Gastrocnemius medialis (tissue), 4 donors: ENCODE data around the gene CPEB1.
"Not testable (repeated sequence)": the region's sequence is repeated elsewhere in the genome, so short reads cannot be mapped to it uniquely, and the experiment has no call there.

ENCODE experiments used
- CTCF ChIP-seq, 5 experiments: fragments of 450-650 bp in 3 of 5; fragments of 200-600 bp in 2 of 5; sonication (generic) in 2 of 5; IDR thresholded peaks in 4 of 5; conservative IDR thresholded peaks in 1 of 5; 1 replicate in 4 of 5; 2 replicates in 1 of 5; pipeline ENCODE4 v1.5.1; 2016 to 2019; ENCODE audit warnings: antibody characterized with exemption in 5 of 5, mild to moderate bottlenecking in 3 of 5, moderate library complexity in 3 of 5
- POLR2A ChIP-seq, 2 donors: fragments of 450-650 bp; IDR thresholded peaks; one replicate each; pipeline ENCODE4 v1.6.1; 2017; ENCODE audit warnings: antibody characterized with exemption in 2 of 2, mild to moderate bottlenecking in 2 of 2, moderate library complexity in 2 of 2

DNA sequence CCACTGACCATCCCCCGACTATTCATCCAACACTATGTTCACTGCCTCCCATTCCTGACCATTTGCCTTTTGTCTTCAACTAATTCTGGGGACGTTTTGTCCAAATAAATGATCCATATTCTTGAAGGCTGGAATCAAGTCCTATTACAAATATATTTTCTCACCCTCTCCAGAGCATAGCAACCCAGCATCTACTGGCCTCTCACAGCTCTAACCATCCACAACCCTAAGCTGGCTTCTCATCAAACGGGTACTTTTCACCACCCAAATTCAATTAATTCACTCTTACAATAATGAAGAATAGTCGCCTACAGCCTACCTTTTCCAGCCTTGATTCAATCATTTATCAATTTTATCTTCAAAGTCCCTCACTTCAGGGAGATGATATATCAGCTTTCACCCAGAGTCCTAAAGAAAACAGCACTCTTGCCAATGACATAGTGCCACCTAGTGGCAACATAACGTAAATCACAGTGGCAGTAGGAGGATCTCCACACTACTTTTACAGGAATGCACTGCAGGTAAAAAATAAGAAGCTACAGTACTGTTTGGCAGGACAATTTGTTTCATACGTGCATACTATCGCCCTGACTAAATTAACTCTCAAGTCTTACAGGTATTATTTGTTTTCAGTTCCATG, 144.3 kb downstream of the CPEB1 start:
- TF ChIP-seq CTCF (IDR thresholded peaks at IDR 0.05 in 4 of 5, conservative IDR thresholded peaks at IDR 0.05 in 1 of 5); POLR2A (IDR thresholded peaks at IDR 0.05): not testable (repeated sequence)
